ENCODE measurements around the gene SLC25A12. TPM values are rescaled to one million over a fixed set of nuclear protein-coding genes. Genes with fewer than 3 reads are reported as not detected.
"Not testable (repeated sequence)": the region's sequence is repeated elsewhere in the genome, so short reads cannot be mapped to it uniquely, and the experiment has no call there.

SLC25A12 gene, protein sequence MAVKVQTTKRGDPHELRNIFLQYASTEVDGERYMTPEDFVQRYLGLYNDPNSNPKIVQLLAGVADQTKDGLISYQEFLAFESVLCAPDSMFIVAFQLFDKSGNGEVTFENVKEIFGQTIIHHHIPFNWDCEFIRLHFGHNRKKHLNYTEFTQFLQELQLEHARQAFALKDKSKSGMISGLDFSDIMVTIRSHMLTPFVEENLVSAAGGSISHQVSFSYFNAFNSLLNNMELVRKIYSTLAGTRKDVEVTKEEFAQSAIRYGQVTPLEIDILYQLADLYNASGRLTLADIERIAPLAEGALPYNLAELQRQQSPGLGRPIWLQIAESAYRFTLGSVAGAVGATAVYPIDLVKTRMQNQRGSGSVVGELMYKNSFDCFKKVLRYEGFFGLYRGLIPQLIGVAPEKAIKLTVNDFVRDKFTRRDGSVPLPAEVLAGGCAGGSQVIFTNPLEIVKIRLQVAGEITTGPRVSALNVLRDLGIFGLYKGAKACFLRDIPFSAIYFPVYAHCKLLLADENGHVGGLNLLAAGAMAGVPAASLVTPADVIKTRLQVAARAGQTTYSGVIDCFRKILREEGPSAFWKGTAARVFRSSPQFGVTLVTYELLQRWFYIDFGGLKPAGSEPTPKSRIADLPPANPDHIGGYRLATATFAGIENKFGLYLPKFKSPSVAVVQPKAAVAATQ
- total RNA-seq = 23.2 TPM

DNA sequence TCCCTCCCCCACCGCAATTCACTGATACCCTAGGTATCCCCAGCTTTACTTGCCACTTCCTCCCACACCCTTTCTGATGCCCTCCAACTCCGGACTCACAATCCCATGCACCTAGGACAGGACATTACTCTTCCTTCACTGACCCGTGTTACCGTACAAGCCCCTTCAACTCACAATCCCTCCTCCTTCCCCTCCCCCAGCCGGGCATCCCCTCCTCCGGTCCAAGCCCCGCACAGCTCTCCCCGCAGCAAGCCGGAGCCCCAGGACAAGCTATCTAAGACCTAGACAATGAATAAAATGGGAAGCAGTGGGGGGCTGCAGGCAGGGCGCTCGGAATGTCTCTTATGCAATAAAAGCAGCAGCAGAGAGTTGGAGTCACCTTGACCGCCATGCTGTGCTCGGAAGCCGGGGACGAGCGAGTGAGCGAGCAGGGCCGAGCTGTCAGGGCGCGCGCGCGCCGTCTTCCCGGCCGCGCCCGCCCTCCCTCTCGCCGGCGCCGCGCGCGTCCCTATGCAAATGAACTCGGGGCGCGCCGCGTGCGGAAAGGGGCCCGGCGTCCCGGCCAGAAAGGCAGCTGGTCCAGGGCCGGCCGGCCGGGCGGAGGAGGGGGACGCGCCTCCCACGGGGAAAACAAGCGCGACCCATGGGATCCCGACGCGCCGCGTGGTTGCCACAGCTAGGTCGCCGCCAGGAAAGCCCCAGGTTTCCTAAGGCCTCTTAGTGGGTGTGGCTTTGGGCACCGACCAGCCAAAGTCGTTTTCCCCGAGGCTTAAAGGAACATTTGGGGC, at the start of gene SLC25A12:
TSS of gene SLC25A12 (minus strand) at position 421 of the 788 bp plus-strand sequence. CDS start at position 391, 30 bp downstream.
- DNase-seq (ENCODE audit: low spot score) (peak; percentile 87), ATAC-seq (peak; percentile 98)
- intact Hi-C loops (cut with DNase I) = no loop called here

DNA sequence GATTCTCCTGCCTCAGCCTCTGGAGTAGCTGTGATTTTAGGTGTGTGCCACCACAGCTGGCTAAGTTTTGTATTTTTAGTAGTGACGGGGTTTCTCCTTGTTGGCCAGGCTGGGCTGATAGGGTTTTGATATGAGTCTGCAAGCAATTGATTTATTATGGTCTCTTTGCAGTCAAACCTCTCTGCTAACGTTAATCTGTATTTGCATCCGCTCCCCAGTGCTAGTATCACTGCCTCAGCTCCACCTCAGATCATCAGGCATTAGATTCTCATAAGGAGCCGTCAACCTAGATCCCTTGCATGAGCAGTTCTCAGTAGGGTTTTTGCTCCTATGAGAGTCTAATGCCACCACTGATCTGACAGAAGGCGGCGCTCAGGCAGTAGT, 47.3 kb upstream of the SLC25A12 start:
- no peak for DNase-seq (ENCODE audit: low spot score)
- no peak for ATAC-seq
- intact Hi-C loops (cut with DNase I) = no loop called here

DNA sequence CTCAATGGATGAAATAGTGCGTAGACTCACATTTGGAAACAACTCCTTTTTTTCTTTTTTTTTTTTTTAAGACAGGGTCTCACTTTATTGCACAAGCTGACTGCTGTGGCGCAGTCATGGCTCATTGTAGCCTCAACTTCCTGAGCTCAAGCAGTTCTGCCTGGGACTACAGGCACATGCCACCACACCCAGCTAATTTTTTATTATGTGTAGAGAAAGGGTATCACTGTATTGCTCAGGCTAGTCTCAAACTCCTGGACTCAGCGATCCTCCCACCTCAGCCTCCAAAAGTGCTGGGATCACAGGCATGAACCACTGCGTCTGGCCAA, 45.7 kb upstream of the SLC25A12 start:
- ATAC-seq (no peak), DNase-seq (ENCODE audit: low spot score) (no peak)
- intact Hi-C loops (cut with DNase I) = no loop called here

DNA sequence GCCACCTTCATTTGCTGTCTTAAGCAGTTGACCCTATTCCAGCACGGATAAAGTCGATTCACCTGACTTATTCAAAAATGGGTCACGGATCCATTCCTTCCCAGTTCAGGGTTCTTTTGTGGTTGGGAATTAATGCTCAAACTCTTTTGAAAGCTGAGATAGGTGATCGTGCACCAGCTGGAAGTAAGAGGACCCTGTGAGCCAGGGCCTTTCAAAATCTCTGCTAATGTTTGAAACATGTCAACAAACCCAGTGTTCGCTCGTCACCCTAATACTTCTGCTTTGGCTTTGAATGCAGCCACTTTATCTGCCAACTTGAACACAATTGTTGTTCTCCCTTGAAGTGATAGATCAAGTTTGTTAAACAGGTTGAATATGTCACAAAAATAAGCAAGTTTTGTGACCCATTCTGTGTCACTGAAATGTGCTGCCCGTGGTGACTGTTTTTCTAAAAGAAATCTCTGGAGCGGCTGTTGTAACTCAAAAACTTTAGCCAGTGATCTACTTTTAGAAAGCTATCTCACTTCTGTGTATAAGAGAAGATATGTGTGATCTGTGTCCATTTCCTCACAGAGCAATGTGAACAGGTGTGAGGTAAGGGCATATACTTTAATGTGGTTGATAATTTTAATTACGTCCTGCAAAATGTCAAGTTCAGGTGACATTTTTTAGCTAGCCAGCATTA, 45.2 kb upstream of the SLC25A12 start:
- DNase-seq (ENCODE audit: low spot score) (no peak), ATAC-seq (no peak)
- intact Hi-C loops (cut with DNase I) = no loop called here

DNA sequence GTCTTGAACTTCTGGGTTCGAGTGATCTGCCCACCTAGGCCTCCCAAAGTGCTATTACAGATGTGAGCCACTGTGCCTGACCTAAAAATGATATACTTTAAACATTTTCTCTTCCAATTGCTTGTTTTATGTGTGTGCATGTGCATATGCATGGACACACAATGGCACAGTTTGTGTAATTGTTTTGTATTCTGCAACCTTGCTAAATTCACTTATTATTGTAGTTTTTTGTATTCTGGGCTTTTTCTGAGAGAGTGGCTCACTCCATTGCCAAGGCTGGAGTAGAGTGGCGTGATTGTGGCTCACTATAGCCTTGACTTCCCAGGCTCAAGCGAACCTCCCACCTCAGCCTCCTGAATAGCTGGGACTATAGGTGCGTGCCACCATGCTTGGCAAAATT, 36.3 kb upstream of the SLC25A12 start:
- ATAC-seq = no peak
- intact Hi-C loops (cut with DNase I) = no loop called here
- DNase-seq (ENCODE audit: low spot score) = no peak

DNA sequence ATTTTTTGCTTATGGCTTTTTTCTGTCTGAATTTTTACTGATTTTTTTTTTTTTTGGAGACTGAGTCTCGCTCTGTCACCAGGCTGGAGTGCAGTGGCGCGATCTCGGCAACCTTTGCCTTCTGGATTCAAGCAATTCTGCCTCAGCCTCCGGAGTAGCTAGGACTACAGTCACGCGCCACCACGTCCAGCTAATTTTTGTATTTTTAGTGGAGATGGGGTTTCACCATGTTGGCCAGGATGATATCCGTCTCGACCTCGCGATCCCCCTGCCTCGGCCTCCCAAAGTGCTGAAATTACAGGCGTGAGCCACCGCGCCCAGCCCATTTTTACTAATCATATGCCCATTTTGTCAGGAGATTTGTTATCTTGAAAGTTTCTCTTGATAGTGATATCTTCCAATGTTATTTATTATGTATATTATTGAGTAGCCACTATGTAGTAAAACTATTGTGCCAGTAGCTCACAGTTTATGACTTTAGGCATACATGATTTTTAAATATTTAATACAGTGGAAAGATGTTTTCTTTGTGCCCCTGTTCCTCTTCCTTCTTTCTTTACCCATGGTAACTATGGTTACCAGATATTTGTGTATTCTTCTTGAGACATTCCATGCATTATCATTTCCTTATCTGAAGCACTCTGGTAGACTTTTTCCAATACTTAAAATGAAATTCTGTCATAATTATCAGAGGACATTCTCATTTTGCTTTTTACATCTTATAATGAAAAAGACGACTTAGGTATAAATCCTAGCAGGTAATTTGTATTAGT, 30.3 kb upstream of the SLC25A12 start:
- intact Hi-C loops (cut with DNase I) = no loop called here
- ATAC-seq = no peak
- DNase-seq (ENCODE audit: low spot score) = no peak

DNA sequence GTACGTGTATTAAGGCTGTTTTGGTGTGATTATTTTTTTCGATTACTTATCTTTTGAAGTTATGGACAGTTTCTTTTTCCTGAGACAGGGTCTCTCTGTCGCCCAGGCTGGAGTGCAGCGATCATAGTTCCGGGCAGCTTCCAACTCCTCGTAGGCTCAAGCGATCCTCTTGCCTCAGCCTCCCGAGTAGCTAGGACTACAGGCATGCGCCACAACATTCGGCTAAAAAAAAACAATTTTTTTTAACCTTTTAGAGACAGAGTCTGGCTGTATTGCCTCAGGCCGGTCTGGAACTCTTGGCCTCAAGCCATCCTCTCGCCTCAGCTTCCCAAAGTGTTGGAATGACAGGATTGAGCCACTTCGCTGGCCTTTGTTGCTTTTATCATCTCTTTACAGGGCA, 29.2 kb upstream of the SLC25A12 start:
- no peak for DNase-seq (ENCODE audit: low spot score)
- intact Hi-C loops (cut with DNase I) = no loop called here
- no peak for ATAC-seq

DNA sequence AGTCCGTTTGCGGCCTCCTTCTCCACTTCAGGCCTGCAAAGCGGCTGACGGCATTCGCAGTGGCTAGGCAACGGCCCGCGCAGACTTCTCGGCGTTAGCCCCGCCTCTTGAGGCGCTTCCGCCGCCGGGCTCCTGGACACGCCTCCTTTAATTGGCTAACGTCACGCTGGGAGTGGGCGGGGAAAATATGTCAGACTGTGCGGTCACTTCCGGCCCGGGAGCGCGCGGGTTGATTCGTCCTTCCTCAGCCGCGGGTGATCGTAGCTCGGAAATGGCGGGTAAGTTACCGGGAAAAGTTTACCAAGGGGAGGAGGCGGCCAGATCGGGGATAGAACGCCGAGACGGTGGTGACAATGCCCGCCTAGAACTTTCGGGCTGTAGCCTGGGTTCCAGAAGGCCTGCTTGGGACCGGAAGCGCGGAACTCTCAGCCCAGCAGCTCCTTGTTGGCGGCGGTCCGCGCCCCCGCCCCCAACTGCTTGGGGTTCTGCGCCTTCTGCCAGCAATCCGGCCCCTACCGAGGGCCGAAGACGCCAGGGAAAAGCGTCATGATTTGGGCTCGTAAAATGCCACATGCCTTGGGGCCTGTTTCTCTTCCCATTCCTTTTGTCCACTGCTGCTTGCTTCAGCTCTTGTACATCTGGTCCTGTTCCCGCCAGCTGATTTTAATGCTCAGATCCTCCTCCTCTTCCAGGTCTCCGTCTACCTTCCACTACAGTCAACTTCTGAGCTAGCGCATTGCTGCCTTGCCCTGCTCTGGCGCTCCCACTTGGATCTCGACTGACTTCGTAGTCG, 28.4 kb upstream of the SLC25A12 start, which contains the start of gene HAT1:
TSS of gene HAT1 (plus strand) at position 232 of the 793 bp plus-strand sequence. CDS start at position 272, 40 bp downstream.
- peak; percentile 99 for DNase-seq (ENCODE audit: low spot score)
- intact Hi-C loops (cut with DNase I) = no loop called here
- peak; percentile 100 for ATAC-seq

DNA sequence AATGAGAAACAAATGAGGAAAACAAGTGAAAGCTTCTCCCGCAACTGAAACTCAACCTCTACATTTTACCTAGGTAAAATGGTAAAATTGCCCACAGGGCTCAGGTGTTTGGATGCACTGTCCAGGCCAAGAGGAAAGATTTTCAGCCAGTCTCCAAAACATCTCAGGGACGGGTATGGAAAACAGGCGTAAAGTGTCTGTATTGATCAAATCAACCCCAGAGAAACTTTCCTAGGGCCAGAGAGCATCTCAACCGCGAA, 27.9 kb upstream of the SLC25A12 start:
- no peak for ATAC-seq
- intact Hi-C loops (cut with DNase I) = no loop called here
- DNase-seq (ENCODE audit: low spot score) = no peak

DNA sequence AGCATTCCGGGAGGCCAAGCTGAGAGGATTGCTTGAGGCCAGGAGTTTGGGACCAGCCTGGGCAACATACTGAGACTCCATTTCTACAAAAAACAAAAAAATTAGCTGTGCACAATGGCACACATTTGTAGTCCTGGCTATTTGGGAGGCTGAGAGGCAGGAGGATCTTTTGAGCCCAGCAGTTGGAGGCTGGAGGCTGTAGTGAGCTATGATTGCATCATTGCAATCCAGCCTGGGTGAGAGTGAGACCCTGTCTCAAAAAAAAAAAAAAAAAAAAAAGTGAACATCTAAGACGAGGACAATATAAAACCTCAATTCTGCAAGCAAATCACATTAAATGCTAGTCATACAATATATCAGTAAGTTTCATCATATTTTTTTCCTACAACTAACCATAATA, 25.4 kb upstream of the SLC25A12 start:
- intact Hi-C loops (cut with DNase I) = no loop called here
- DNase-seq (ENCODE audit: low spot score) = no peak
- ATAC-seq = no peak

DNA sequence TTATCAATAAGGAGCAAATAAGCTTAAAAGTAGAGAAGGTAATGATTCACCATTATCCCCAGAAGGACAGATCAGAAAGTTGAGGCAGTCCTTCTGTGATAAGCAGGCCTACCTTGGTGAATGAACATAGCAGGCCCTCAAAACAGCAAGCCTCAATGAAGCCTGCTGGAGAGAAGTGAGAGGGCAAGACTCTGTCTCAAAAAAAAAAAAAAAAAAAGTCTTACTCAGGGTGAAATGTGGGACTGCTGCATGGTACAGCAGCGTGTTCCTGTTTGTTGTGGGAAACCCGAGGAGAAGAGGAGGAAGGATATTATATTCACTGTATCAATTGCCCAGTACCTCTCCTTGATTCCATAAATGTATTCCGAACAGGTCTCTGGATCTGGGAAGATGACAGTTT, 19.5 kb upstream of the SLC25A12 start:
- no peak for ATAC-seq
- intact Hi-C loops (cut with DNase I) = no loop called here
- DNase-seq (ENCODE audit: low spot score) = no peak

DNA sequence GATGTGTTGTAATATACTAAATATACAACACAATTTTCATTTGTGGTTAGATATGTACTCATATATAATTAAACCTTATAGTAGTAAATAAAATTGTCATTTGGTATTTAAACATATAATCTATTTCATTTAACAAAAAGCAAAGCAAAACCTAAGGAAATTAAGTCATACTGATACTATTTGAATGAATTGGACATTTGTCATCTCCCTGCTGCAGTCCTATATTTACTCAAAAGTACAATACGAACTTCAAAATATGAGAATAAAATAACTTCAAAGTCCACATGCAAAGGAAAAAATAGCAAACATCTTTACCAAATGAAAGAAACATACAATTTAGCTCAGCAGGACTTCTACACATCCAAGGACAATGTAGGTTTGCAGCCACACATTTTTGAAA, 16.4 kb upstream of the SLC25A12 start:
- intact Hi-C loops (cut with DNase I) = no loop called here
- ATAC-seq = no peak
- no peak for DNase-seq (ENCODE audit: low spot score)

DNA sequence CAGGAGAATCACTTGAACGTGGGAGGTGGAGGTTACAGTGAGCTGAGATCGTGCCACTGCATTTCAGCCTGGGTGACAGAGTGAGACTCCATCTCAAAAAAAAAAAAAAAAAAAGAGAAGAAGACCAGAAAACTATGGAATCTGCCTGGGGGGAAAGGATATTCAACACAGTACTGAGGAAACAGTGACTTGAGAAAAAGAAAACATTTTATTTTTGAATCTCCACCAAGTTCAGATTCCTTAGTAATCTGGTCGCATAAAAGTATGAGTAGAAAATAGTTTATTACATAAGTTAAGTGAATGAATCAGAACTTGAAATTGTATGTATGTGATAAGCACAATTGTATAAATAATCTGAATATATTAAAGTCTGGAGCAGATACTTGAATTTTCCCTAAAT, 15.2 kb upstream of the SLC25A12 start:
- intact Hi-C loops (cut with DNase I) = no loop called here
- no peak for ATAC-seq
- no peak for DNase-seq (ENCODE audit: low spot score)

DNA sequence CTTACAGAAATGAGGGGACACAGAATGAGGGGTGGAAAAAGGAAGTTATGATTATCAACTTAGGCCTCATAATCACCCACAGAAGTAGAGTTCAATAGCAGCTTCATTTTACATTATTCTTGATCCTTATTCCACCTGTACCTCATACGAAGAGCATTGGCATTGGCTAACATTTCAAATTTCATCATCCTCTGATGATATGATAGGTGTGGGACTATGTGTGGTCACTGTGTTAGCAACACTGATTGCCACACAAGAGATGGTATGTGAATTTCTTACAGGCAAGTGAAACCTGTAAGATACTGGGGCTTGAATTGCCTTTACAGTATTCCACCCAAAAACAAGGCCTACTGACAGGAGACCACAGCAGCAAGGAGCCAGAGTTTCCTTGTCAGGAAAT, 14.2 kb upstream of the SLC25A12 start:
- no peak for ATAC-seq

DNA sequence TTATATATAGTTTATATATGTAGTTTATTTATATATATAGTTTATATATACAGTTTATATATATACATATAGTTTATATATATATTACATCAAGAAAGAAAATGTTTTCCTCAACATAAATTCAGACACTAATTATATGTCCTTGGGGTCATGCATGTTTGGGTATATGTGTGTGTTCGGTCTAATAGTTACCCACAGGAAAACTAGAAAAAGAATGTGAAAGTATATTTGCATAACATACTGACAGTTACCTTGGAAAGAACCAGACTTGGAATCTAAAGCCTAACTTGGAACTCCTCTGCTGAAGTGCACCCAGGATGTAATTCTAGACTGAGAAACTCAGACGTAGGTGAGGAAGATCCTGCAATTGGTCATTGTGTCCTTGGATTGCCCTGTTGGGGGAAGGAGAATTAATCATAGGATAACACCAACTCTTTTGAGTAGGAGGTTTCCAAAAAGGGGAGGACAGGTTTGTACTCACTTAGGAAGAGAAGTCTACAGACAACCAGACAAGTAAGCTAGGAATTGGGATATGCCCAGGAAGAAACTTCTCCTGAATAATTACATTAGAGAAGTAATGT, 8.9 kb upstream of the SLC25A12 start:
- no peak for ATAC-seq
- DNase-seq (ENCODE audit: low spot score) = no peak

More for the DNA sequence above, 14.2 kb upstream of the SLC25A12 start:
- intact Hi-C loops (cut with DNase I) = no loop called here
- DNase-seq (ENCODE audit: low spot score) = no peak

DNA sequence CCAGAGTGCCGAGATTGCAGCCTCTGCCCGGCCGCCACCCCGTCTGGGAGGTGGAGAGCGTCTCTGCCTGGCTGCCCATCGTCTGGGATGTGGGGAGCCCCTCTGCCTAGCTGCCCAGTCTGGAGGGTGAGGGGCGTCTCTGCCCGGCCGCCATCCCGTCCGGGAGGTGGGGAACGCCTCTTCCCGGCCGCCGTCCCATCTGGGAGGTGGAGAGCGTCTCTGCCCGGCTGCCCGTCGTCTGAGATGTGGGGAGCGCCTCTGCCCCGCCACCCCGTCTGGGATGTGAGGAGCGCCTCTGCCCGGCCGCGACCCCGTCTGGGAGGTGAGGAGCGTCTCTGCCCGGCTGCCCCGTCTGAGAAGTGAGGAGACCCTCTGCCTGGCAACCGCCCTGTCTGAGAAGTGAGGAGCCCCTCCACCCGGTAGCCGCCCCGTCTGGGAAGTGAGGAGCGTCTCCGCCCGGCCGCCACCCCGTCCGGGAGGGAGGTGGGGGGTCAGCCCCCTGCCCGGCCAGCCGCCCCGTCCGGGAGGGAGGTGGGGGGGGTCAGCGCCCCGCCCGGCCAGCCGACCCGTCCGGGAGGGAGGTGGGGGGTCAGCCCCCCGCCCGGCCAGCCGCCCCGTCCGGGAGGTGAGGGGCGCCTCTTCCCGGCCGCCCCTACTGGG, 5.7 kb upstream of the SLC25A12 start:
- intact Hi-C loops (cut with DNase I); DNase-seq (ENCODE audit: low spot score); ATAC-seq: not testable (repeated sequence)

More for the DNA sequence above, 8.9 kb upstream of the SLC25A12 start:
- intact Hi-C loops (cut with DNase I) = no loop called here

DNA sequence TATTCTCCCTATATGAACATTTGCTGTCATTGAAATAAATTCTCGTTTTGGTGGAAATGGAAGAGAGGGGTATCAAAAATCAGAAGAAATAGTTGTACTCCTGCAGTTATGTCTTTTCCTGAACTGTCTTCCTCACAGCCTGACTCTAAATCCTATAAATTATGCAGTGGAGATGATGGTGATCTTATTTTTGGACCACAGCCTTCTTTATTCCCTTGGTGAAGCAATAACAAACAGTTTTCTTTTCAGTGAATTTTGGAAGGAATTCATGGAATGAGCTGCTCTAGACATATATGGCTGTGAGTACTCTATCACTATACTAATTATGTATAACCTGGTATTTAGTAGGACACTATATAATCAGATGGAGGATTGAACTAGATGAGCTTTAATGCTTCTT, 1.7 kb upstream of the SLC25A12 start:
- DNase-seq (ENCODE audit: low spot score) (no peak), ATAC-seq (no peak)
- intact Hi-C loops (cut with DNase I) = no loop called here

All from sciatic nerve (tissue), 2 donors.